OCI-LY3 (cell line): ENCODE data around the gene CCDC24.

Experiments used
- CTCF ChIP-seq: fragments of 200-600, 300-600 bp; sonication (generic); IDR thresholded peaks from 2 replicates; pipeline ENCODE4 v1.5.1; 2014; ENCODE audit warnings: antibody characterized with exemption, low read length, low read depth
- EZH2phosphoT487 ChIP-seq: fragments of 200-600 bp; shearing (Covaris generic); IDR thresholded peaks from 2 replicates; pipeline ENCODE4 v1.6.1; 2018; ENCODE audit warnings: antibody characterized with exemption, mixed run types, low read depth

- no peak for TF ChIP-seq EZH2phosphoT487
- no peak for TF ChIP-seq CTCF
Observed at GRCh38 chr1:43957407-43958040, 33.9 kb upstream of the CCDC24 start.
